Activated naive CD8-positive, alpha-beta T cell treated with anti-CD3 and anti-CD28 coated beads, Interleukin-2, amount 10 ng/mL, durations not matched to agents 7 days and 5 days (primary cell): ENCODE measurements around the gene HMCN2. TPM values are rescaled to one million over a fixed set of nuclear protein-coding genes. Genes with fewer than 3 reads are reported as not detected.
"Not testable (repeated sequence)": the region's sequence is repeated elsewhere in the genome, so short reads cannot be mapped to it uniquely, and the experiment has no call there.

Experiments used
- ATAC-seq: fragments of 150-1000 bp; cut with Tn5 transposase; one replicate; pipeline ENCODE4 v1.10.0; 2021; ENCODE audit warnings: low read depth, moderate library complexity
- POLR2A ChIA-PET: fragments of 350-600 bp; sonication (Branson Sonifier 250); formaldehyde crosslinking; loops from one replicate; lab custom pipeline; 2021; ENCODE audit warnings: antibody characterized with exemption; lab: Charles Lee
- DNase-seq: peaks from one replicate; pipeline ENCODE4 v3.0.0; 2021
- H3K27ac Mint-ChIP-seq: one replicate; pipeline ENCODE4 v1.8.0; 2022; ENCODE audit warnings: mild to moderate bottlenecking, mixed read lengths
- H3K27me3 Mint-ChIP-seq: one replicate; pipeline ENCODE4 v1.8.0; 2022; ENCODE audit warnings: mild to moderate bottlenecking, moderate library complexity, mixed read lengths
- H3K36me3 Mint-ChIP-seq: one replicate; pipeline ENCODE4 v1.8.0; 2021; ENCODE audit warnings: mild to moderate bottlenecking, mixed read lengths
- H3K4me1 Mint-ChIP-seq: one replicate; pipeline ENCODE4 v1.8.0; 2021; ENCODE audit warnings: mixed read lengths
- H3K4me3 Mint-ChIP-seq: one replicate; pipeline ENCODE4 v1.8.0; 2022; ENCODE audit warnings: mild to moderate bottlenecking, moderate library complexity, mixed read lengths
- H3K9me3 Mint-ChIP-seq: one replicate; pipeline ENCODE4 v1.8.0; 2021; ENCODE audit warnings: mixed read lengths
- total RNA-seq, 2 experiments: library from RNA; stranded (reverse); gene quantifications; one replicate each; pipeline ENCODE4 v1.2.3, GENCODE V29; 2021

Gene HMCN2
- total RNA-seq, 2 experiments from 2014 or later = not detected

DNA sequence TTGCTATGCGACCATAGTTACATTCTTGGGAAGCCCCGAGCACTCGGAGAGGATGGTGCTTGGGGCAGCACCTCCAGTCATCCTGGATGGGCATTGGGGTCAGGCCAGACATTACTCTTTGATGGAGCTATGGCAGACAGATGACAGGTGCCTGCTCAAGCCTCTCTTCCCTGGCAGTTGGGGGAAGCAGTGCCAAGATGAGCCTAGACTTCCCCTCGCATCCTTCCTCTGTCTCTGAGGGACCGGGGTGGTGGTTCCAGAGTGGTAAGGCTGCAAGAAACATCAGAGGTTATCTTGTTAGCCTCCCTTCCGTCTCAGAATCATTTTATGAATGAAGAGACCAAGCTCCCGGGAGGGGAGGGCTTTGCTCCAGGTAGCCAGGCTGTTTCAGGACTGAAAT is 2.8 kb upstream of the HMCN2 start:
- Mint-ChIP-seq H3K9me3 (no peaks in the 10 kb centered on the region), H3K27me3 (peaks cover 65% of the 10 kb centered on the region), H3K36me3 (no peaks in the 10 kb centered on the region)

DNA sequence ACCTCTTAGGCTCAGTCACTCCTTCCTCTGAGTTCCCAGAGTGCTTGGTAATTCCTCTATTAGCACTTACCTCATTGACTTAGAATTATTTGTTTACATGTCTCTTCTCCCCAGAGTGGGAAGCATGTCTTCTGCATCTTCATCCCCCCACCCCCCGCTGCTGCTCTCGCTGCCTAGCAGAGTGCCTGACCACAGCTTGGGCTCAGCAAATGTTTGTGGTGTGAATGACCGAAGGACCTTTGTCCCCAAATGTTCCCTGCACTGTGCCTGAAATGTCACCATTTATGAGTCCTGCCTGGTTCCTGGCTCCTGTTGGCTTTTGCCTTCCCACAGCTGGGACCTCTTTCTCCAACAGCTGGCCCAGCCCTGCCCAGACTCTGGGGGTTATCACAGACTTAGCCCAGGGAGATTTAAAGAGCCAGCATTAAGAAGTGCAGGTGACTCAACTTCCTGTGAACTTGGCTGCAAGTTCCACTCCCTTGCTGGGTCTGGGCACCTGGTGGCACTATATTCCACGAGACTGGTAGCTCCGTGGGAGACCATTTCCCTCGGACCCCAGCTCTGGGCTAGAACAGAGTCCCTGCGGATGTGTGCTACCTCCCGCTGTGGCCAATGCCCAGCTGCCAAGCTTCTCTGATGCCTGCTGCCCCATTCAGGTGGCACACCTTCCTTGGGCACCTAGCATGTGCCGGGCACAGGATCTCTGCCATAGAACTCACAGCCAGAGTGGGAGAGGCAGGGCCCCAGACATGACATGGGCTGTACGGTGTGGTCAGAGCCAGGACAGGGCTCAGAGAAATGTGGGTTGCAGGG is 1.8 kb upstream of the HMCN2 start:
- DNase-seq = no peak
- no peaks in the 10 kb centered on the region for H3K36me3 Mint-ChIP-seq

More for the DNA sequence above, 2.8 kb upstream of the HMCN2 start:
- DNase-seq (no peak), ATAC-seq (no peak)
- Mint-ChIP-seq H3K27ac (no peak overlapping the region), H3K4me3 (no peak overlapping the region), H3K4me1 (peaks cover 4% of the 10 kb centered on the region)
- POLR2A ChIA-PET = no interaction called here

DNA sequence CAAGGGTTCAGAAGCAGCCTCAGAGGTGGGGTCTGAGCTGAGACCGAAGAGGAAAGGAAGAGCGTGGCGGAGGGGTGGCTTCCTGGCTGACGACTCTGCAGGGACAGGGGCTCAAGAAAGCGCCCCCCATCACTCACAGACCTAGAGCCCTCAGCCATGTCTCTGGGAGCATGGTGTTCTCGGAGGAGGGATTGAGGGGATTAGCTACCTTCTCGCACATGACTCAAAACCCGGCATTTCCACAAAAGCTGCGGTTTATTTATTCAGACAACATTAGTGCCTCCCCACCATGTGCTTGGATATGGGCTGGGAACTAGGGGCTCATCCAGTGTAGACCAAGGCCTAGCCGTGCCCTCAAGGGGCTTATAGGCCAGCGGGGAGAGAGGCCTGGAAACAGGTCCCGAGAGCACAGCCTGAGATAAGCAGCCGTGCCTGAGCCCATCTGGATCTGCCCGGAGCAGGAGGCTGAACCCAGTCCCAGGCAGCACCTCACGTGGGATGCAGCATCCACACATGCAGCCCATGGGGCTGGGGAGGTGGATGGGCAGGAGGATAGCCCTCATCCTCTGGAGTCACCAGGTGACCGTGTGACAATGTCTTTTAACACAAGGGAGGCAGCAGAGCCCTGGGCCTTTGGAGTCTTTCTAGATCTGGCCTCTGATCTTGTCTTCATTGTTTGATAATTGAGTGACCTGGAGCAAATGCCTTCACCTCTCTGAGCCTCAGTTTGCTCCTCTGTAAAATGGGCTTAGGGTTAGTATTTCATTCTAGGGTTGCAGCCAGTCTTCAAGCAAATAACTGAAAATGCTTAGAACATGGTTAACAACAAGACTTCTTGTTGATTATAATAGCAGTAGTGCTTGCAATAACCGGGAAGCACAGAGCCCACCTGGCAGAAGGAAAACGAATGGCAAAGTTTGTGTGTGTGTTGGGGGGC is 878 bp upstream of the HMCN2 start:
- H3K27ac Mint-ChIP-seq = no peak overlapping the region
- H3K9me3 Mint-ChIP-seq = no peaks in the 10 kb centered on the region
- H3K4me3 Mint-ChIP-seq = no peak overlapping the region
- ATAC-seq (no peak), DNase-seq (no peak)
- peaks cover 4% of the 10 kb centered on the region for H3K4me1 Mint-ChIP-seq
- POLR2A ChIA-PET = no interaction called here
- H3K27me3 Mint-ChIP-seq = peaks cover 77% of the 10 kb centered on the region
- no peaks in the 10 kb centered on the region for H3K36me3 Mint-ChIP-seq

More for the DNA sequence above, 1.8 kb upstream of the HMCN2 start:
- H3K4me3 Mint-ChIP-seq = no peak overlapping the region
- peaks cover 4% of the 10 kb centered on the region for H3K4me1 Mint-ChIP-seq
- no peaks in the 10 kb centered on the region for H3K9me3 Mint-ChIP-seq
- POLR2A ChIA-PET = no interaction called here
- no peak overlapping the region for H3K27ac Mint-ChIP-seq
- H3K27me3 Mint-ChIP-seq = peaks cover 70% of the 10 kb centered on the region
- no peak for ATAC-seq

DNA sequence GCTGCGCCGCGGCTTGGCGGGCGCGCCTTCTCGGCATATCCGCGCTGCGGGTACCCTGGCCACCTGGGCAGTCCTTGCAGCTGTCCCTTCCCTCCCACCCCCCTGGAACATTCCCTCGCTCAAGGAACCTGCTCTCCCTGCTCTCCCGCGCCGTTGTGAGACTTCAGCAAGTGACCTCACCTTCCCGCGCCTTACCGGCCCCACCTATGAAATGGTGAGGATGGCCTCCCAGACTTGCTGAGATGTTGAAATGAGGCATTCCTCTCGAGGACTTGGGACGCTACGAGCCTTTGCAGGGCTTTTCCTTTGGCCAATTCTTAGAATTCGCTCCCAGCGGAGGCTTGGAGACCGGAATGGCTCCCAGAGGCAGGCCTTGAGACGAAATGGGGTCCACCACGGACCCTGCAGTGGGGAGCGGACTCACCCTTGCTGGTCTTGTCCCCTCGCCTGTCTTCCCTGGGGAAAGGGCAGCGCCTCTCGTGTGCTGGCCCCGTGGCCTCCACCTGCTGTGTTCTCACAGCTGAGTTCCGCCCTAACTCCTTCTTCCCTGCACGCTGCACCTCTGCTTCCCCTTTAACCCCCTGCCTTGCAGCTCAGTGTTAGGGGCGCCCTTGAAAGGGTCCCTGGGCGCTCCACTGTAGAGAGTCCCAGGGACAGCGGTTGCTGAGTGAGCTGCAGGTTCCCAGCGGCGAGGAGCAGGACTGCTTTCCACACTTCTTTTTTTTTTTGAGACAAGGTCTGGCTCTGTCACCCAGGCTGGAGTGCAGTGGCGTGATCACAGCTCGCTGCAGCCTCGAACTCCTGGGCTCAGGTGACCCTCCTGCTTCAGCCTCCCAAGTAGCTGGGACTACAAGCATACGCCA is 907 bp downstream of the HMCN2 start:
- Mint-ChIP-seq H3K4me3 (no peak overlapping the region), H3K36me3 (no peaks in the 10 kb centered on the region)

DNA sequence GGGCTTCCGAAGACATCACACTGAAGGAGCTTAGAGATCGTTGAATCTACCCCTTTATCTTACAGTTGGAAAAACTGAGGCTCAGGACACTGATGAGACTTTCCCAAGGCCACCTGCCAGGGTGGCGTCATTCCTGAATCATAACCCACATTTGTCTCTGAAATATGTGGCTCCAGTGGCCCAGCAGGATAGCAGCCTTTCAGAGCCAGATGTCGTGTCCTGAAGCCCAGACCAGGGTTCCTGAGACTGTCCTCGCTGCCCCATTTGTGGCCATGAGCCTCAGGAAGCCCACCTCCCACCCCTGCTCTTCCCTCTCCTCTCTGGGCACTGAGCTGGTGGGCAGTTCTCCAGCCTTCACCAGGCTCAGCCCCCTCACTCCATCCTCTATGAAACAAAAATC is 2.4 kb downstream of the HMCN2 start:
- H3K4me1 Mint-ChIP-seq = peaks cover 4% of the 10 kb centered on the region
- no peak for ATAC-seq
- no peak overlapping the region for H3K27ac Mint-ChIP-seq
- H3K9me3 Mint-ChIP-seq = no peaks in the 10 kb centered on the region
- no peak overlapping the region for H3K4me3 Mint-ChIP-seq
- peaks cover 83% of the 10 kb centered on the region for H3K27me3 Mint-ChIP-seq
- no peaks in the 10 kb centered on the region for H3K36me3 Mint-ChIP-seq
- DNase-seq = no peak
- POLR2A ChIA-PET = no interaction called here

More for the DNA sequence above, 907 bp downstream of the HMCN2 start:
- H3K27me3 Mint-ChIP-seq = peaks cover 81% of the 10 kb centered on the region
- H3K9me3 Mint-ChIP-seq = no peaks in the 10 kb centered on the region
- POLR2A ChIA-PET = no interaction called here
- H3K27ac Mint-ChIP-seq = no peak overlapping the region
- DNase-seq (no peak), ATAC-seq (no peak)
- peaks cover 4% of the 10 kb centered on the region for H3K4me1 Mint-ChIP-seq

DNA sequence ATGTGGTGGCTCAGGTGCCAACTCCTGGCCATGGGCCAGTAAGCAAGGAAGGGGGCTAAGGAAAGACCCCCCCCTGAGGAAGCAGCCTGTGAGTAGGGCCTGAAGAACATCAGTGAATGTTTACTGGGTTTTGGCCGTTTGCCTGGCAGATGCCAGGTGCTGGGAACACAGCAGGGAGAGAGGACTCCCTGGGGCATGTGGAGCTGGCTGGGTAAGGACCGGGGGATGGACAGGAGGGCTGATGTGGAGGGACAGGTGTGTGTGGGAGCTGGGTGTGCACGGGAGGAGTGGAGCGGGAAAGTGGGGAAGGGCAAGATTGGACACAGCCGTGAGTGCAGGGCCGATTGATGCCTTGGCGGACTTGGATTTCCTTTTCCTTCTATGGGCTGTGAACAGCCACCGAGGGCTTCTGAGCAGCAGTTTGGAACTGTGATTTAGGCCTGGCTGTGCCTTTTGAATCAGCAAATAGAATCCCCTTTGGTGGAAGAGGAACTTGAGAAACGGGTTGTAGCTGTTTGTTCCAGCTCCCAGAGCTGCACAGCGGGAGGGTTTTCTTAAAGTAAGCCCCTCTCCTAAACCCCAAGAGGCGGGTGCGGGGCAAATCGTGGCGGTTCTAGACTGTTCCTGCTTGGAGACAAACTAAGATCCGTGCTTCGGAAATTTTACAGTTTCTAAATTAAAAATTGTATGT is 3.1 kb downstream of the HMCN2 start:
- Mint-ChIP-seq H3K4me3 (no peak overlapping the region), H3K36me3 (no peaks in the 10 kb centered on the region), H3K27me3 (peaks cover 83% of the 10 kb centered on the region), H3K9me3 (no peaks in the 10 kb centered on the region), H3K27ac (no peak overlapping the region), H3K4me1 (peaks cover 4% of the 10 kb centered on the region)
- ATAC-seq (no peak), DNase-seq (no peak)
- POLR2A ChIA-PET = no interaction called here

DNA sequence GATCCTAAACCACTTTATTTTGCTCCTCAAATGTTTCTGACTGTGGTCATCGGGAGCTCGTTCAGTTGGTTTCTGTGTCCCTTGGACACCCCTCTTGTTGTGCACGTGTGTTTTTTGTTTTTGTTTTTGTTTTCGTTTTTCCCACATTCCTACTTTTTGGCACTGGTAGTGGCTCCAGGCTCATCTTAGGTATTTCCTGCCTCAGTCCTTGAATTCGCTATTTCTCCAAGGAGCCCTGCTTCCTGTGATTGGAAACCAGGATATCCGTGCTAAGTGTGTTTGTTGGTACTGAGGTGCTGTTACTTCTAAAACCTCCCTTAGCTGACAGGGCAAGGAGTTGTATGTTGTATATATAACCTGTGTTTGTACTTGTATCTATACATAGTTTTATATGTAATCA is 5.9 kb downstream of the HMCN2 start:
- Mint-ChIP-seq H3K36me3 (no peaks in the 10 kb centered on the region), H3K27me3 (peaks cover 62% of the 10 kb centered on the region), H3K27ac (no peak overlapping the region), H3K4me1 (no peaks in the 10 kb centered on the region), H3K4me3 (no peak overlapping the region), H3K9me3 (no peaks in the 10 kb centered on the region)
- POLR2A ChIA-PET = no interaction called here
- DNase-seq (no peak), ATAC-seq (no peak)

DNA sequence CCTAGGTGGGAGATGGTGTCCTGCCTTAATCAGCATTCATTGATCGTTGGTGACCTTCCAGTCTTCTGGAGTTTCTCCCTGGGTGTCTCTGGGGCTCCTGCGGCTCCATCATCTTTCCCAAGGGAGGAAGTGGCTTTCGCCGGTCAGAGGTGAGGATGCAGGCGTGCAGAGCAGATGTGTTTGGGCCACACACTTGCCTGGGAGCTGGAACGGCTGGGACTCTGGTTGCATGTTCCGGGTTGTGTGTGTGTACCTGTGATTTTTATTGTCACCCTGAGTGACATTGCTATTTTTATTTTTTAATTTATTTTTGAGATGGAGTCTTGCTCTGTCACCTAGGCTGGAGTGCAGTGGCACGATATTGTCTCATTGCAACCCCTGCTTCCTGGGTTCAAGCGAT is 9.6 kb downstream of the HMCN2 start:
- ATAC-seq (no peak), DNase-seq (no peak)
- Mint-ChIP-seq H3K4me1 (no peaks in the 10 kb centered on the region), H3K27me3 (peaks cover 27% of the 10 kb centered on the region), H3K27ac (no peak overlapping the region), H3K9me3 (no peaks in the 10 kb centered on the region), H3K36me3 (no peaks in the 10 kb centered on the region), H3K4me3 (no peak overlapping the region)
- POLR2A ChIA-PET = no interaction called here

DNA sequence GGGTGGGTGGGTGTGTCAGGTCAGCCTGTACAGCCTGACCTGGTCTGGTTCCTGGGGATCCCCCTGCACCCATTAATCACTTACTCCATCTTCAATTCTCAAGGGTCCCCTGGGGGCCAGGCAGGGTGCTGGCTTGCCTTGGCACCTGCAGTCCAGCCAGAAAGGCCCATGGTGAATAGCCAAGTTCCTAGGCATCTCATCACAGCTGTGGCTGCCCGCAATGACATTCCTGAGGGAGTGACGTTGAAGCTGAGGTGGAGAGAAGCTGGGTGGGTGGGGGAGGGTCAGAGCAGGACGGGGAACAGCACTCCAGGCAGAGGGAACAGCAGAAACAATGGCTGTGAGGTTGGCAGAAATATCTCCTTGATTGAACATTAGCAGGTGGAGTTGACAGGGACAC is 10.6 kb downstream of the HMCN2 start:
- POLR2A ChIA-PET = no interaction called here
- H3K36me3 Mint-ChIP-seq = no peaks in the 10 kb centered on the region
- no peak overlapping the region for H3K4me3 Mint-ChIP-seq
- no peak overlapping the region for H3K27ac Mint-ChIP-seq
- H3K9me3 Mint-ChIP-seq = no peaks in the 10 kb centered on the region
- peaks cover 19% of the 10 kb centered on the region for H3K27me3 Mint-ChIP-seq
- no peaks in the 10 kb centered on the region for H3K4me1 Mint-ChIP-seq
- no peak for ATAC-seq
- no peak for DNase-seq

DNA sequence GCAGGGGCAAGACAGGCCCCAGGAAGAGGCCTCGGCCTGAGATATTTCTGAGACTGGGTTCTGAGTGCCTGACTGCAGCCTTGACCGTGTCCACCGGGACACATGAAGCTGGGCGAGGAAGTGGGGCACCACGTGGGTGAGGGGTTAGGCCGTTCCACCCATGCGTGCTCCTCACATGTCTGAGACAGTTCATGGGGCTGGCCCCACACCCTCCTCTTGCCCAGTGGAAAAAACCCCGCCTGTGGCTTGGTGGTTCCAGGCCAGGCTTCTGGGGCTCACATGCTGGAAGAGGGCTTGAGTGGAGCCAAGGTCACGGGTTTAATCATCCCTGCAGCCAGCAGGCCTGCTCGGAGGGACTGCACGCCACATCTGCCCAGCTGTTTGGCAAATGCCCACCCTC is 11.4 kb downstream of the HMCN2 start:
- no peak for ATAC-seq
- DNase-seq = no peak
- no peaks in the 10 kb centered on the region for H3K9me3 Mint-ChIP-seq
- no peaks in the 10 kb centered on the region for H3K4me1 Mint-ChIP-seq
- no peak overlapping the region for H3K27ac Mint-ChIP-seq
- POLR2A ChIA-PET = no interaction called here
- no peak overlapping the region for H3K4me3 Mint-ChIP-seq
- H3K27me3 Mint-ChIP-seq = peaks cover 12% of the 10 kb centered on the region
- no peaks in the 10 kb centered on the region for H3K36me3 Mint-ChIP-seq

DNA sequence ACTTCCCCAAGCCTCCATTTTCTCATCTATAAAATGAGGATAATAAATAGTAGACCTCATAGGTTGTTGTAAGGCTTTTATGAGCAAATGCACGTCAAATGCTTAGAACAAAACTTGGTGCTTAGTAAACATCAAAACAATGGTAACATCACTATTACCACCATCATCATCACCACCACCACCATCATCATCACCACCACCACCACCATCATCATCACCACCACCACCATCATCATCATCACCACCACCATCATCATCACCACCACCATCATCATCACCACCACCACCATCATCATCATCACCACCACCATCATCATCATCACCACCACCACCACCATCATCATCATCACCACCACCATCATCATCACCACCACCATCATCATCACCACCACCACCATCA is 12.0 kb downstream of the HMCN2 start:
- H3K9me3 Mint-ChIP-seq, H3K4me3 Mint-ChIP-seq, POLR2A ChIA-PET, H3K36me3 Mint-ChIP-seq, H3K4me1 Mint-ChIP-seq, H3K27ac Mint-ChIP-seq, ATAC-seq, DNase-seq: not testable (repeated sequence)
- peaks cover 15% of the 10 kb centered on the region for H3K27me3 Mint-ChIP-seq

DNA sequence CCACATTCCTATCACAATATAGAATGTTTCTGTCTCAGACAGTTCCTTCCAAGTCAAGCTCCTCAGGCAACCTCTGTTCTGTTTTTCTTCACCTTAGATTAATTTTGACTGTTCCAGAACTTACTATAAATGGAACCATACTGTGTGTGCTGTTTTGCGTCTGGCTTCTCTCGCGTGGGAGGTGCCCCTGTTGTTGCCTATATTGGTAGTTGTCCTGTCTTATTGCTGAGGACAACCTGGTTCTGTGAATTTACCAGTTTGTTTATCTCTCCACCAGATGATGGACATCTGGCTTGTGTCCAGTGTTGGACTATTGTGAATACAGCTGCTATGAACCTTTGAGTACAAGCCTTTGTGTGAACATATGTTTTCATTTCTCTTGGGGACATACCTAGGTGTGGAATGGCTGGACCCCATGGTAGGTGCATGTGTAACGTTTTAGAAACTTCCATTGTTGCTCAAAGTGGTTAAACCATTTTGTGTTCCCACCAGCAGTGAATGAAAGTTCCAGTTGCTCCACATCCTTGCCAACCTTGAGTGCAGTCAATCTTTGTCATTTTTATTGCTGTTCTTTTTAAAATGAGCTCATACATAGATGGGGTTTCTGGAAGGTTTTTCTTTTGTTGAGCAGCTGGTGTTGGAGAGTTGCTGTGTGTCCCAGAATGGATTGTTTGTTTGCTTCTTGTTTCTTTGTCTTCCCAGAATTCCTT is 18.1 kb downstream of the HMCN2 start:
- Mint-ChIP-seq H3K27me3 (peaks cover 6% of the 10 kb centered on the region), H3K4me1 (no peaks in the 10 kb centered on the region), H3K36me3 (no peaks in the 10 kb centered on the region), H3K27ac (no peak overlapping the region), H3K9me3 (no peaks in the 10 kb centered on the region), H3K4me3 (no peak overlapping the region)
- no peak for DNase-seq
- ATAC-seq = no peak
- POLR2A ChIA-PET = no interaction called here
